ENCODE results near the gene ARL4C. TPM values are rescaled to one million over a fixed set of nuclear protein-coding genes. Genes with fewer than 3 reads are reported as not detected.

ARL4C gene
- polyA plus RNA-seq, 1 of the 3 experiments (the other 2 are of a cell fraction) = 24.0 TPM

GRCh38 chr2:234474654-234475053 lies 22.2 kb downstream of the ARL4C start:
- no peaks in the 10 kb centered on the region; a peak in 1 of 4 replicates for H3K4me1 ChIP-seq (ENCODE audit: control insufficient read depth in 1 of 2, insufficient read depth in 2 of 2, low read depth in 1 of 2, low read length in 1 of 2)
- H3F3A ChIP-seq (replicated peaks; ENCODE audit: insufficient read depth) = no peaks in the 10 kb centered on the region
- no peaks in the 10 kb centered on the region for H3K79me2 ChIP-seq (ENCODE audit: insufficient read depth)
- no peak for DNase-seq
- no peaks in the 10 kb centered on the region for H3K9me3 ChIP-seq
- 100% methylated on average over 3 of the region's 3 CpGs for WGBS (ENCODE audit: low lambda C conversion rate)
- no peak overlapping the region for H3K27ac ChIP-seq (ENCODE audit: low read depth in 2 of 2, low read length in 1 of 2)
- no peak overlapping the region for H3K4me2 ChIP-seq
- ChIA-PET CTCF (no interaction called here), POLR2A (no interaction called here)
- no peak overlapping the region for H3K9ac ChIP-seq
- H2AFZ ChIP-seq (ENCODE audit: low read depth) = no peak overlapping the region
- no peak overlapping the region for H3K4me3 ChIP-seq (ENCODE audit: low read depth in 2 of 2, low read length in 1 of 2)
- TF ChIP-seq FOXM1 (IDR thresholded peaks at IDR 0.05; ENCODE audit: low read depth) = no peak
- no peak for TF ChIP-seq MAX (IDR thresholded peaks at IDR 0.05; ENCODE audit: low read depth)
- TF ChIP-seq SMC3 (IDR thresholded peaks at IDR 0.05; ENCODE audit: low read depth, low read length) = no peak
- no peak for TF ChIP-seq RAD21 (IDR thresholded peaks at IDR 0.05; ENCODE audit: low read length)
- TF ChIP-seq CHD2 (IDR thresholded peaks at IDR 0.05; ENCODE audit: low read length, partially characterized antibody) = no peak
- TF ChIP-seq SIN3A (IDR thresholded peaks at IDR 0.05; ENCODE audit: borderline replicate concordance, low read depth, low read length) = no peak
- TF ChIP-seq NFIC (IDR thresholded peaks at IDR 0.05; ENCODE audit: borderline replicate concordance) = no peak
- no peak for TF ChIP-seq POLR2AphosphoS5 (IDR thresholded peaks at IDR 0.05; ENCODE audit: low read depth, low read length)
- TF ChIP-seq GATA2 (CRISPR knock-in tag; IDR thresholded peaks at IDR 0.05) = no peak
- no peak for TF ChIP-seq EZH2phosphoT487 (IDR thresholded peaks at IDR 0.05; ENCODE audit: borderline replicate concordance, low read depth)
- no peak for TF ChIP-seq ZBTB33 (IDR thresholded peaks at IDR 0.05; ENCODE audit: borderline replicate concordance, low read depth)
- no peak for TF ChIP-seq YY1 (IDR thresholded peaks at IDR 0.05; ENCODE audit: low read depth)
- H3K27me3 ChIP-seq (ENCODE audit: insufficient read depth) = no peaks in the 10 kb centered on the region
- H3K9me2 ChIP-seq = no peaks in the 10 kb centered on the region
- no peaks in the 10 kb centered on the region for H4K20me1 ChIP-seq (ENCODE audit: insufficient read depth)
- no peaks in the 10 kb centered on the region for H3K36me3 ChIP-seq (replicated peaks in 1 of 2; ENCODE audit: control insufficient read depth in 1 of 2, insufficient read depth in 2 of 2, low read length in 1 of 2)

GRCh38 chr2:234472155-234472554 lies 24.7 kb downstream of the ARL4C start:
- H3K9ac ChIP-seq = no peak overlapping the region
- TF ChIP-seq RXRA (IDR thresholded peaks at IDR 0.05; ENCODE audit: borderline replicate concordance, low read depth) (no peak), USF1 (IDR thresholded peaks at IDR 0.05; ENCODE audit: borderline replicate concordance, low read depth) (no peak), MEF2A (IDR thresholded peaks at IDR 0.05; ENCODE audit: borderline replicate concordance, low read depth) (no peak), SMC3 (IDR thresholded peaks at IDR 0.05; ENCODE audit: low read depth, low read length) (no peak), JUND (IDR thresholded peaks at IDR 0.05) (no peak), FOSL2 (IDR thresholded peaks at IDR 0.05; ENCODE audit: borderline replicate concordance, low read depth) (no peak), USF2 (IDR thresholded peaks at IDR 0.05; ENCODE audit: borderline replicate concordance, low read depth, low read length) (no peak), RAD21 (IDR thresholded peaks at IDR 0.05; ENCODE audit: low read length) (no peak), MXI1 (IDR thresholded peaks at IDR 0.05; ENCODE audit: low read depth, low read length) (no peak)

More at GRCh38 chr2:234472155-234472554, 24.7 kb downstream of the ARL4C start:
- Histone ChIP-seq H3K4me1 (ENCODE audit: control insufficient read depth in 1 of 2, insufficient read depth in 2 of 2, low read depth in 1 of 2, low read length in 1 of 2) (peaks cover 0 to 15% of the 10 kb centered on the region in 2 experiments; a peak in 1 of 4 replicates), H3F3A (replicated peaks; ENCODE audit: insufficient read depth) (no peaks in the 10 kb centered on the region), H4K20me1 (ENCODE audit: insufficient read depth) (no peaks in the 10 kb centered on the region), H3K79me2 (ENCODE audit: insufficient read depth) (no peaks in the 10 kb centered on the region), H3K4me3 (ENCODE audit: low read depth in 2 of 2, low read length in 1 of 2) (no peak overlapping the region), H3K4me2 (no peak overlapping the region), H3K36me3 (replicated peaks in 1 of 2; ENCODE audit: control insufficient read depth in 1 of 2, insufficient read depth in 2 of 2, low read length in 1 of 2) (no peaks in the 10 kb centered on the region), H3K27me3 (ENCODE audit: insufficient read depth) (no peaks in the 10 kb centered on the region), H3K9me2 (no peaks in the 10 kb centered on the region), H3K27ac (ENCODE audit: low read depth in 2 of 2, low read length in 1 of 2) (no peak overlapping the region), H2AFZ (ENCODE audit: low read depth) (no peak overlapping the region), H3K9me3 (no peaks in the 10 kb centered on the region)
- POLR2A ChIA-PET = no interaction called here
- no peak for DNase-seq
- CTCF ChIA-PET = no interaction called here

Data from SK-N-SH (cell line).